NT2/D1 (cell line): ENCODE results near the gene TMEM51.

Experiments used
- SUZ12 ChIP-seq: IDR thresholded peaks from 2 replicates; pipeline ENCODE4 v1.6.1; 2011; ENCODE audit not compliant: insufficient read length, insufficient read depth; ENCODE audit errors: extremely low read depth
- YY1 ChIP-seq: IDR thresholded peaks from 2 replicates; pipeline ENCODE4 v1.6.1; 2011; ENCODE audit not compliant: insufficient read length, insufficient read depth
- ZNF274 ChIP-seq: IDR thresholded peaks from 2 replicates; pipeline ENCODE4 v1.6.1; 2011; ENCODE audit warnings: mild to moderate bottlenecking, low read depth, low read length

DNA sequence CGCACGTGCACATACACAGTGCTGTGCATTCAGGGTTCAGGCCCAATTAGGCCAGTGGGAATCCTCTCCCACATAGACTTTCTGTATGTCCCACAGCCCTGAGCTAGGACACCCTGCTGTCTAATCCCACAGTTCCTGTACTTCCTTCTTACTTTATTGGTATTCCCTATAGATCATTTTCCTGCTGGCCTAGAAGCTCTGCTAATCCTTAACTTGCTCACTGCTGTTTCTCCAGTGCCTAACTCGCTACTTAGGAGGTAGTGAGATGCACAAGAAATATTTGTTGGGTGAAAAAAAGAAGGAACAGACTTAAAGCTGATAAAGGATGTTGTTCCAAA is 59.4 kb downstream of the TMEM51 start:
- TF ChIP-seq ZNF274 (no peak), SUZ12 (no peak), YY1 (no peak)
